HG02884 (cell line): ENCODE data around the gene CEP152.

Experiments used
- ATAC-seq: cut with Tn5 transposase; IDR thresholded peaks from one replicate; pipeline ENCODE4 v1.9.1; 2021; ENCODE audit warnings: mild to moderate bottlenecking, moderate library complexity; ENCODE audit not compliant: unreplicated experiment

CEP152 gene

GRCh38 chr15:48712546-48712945 is 98.3 kb downstream of the CEP152 start:
- no peak for ATAC-seq

- ATAC-seq: no peak
Measured at GRCh38 chr15:48710952-48711495, 99.8 kb downstream of the CEP152 start.

- no peak for ATAC-seq
Measured at GRCh38 chr15:48708641-48709040, 102.2 kb downstream of the CEP152 start.

GRCh38 chr15:48705381-48705780 is 105.5 kb downstream of the CEP152 start:
- ATAC-seq: no peak

GRCh38 chr15:48703544-48703943 is 107.3 kb downstream of the CEP152 start:
- ATAC-seq: no peak

- ATAC-seq: no peak
Measured at GRCh38 chr15:48702569-48703236, 108.2 kb downstream of the CEP152 start.

- ATAC-seq: no peak
Measured at GRCh38 chr15:48696627-48697312, 114.1 kb downstream of the CEP152 start.

GRCh38 chr15:48695827-48696573 is 114.9 kb downstream of the CEP152 start:
- ATAC-seq: no peak

GRCh38 chr15:48695088-48695826 is 115.6 kb downstream of the CEP152 start:
- ATAC-seq: no peak

- no peak for ATAC-seq
Measured at GRCh38 chr15:48693484-48693883, 117.4 kb downstream of the CEP152 start.

- ATAC-seq: no peak
Measured at GRCh38 chr15:48688493-48688892, 122.4 kb downstream of the CEP152 start.
